Parathyroid adenoma (tissue), 2 donors: ENCODE results near the gene EFCC1.

Experiments
- H2AFZ ChIP-seq: fragments of 300-600 bp; sonication (generic); one replicate; pipeline ENCODE4 v1.7.0; 2017; ENCODE audit warnings: antibody characterized with exemption, mild to moderate bottlenecking
- H3K27ac ChIP-seq: fragments of 300-600 bp; sonication (generic); one replicate; pipeline ENCODE4 v1.7.0; 2017
- H3K27me3 ChIP-seq: fragments of 300-600 bp; sonication (generic); one replicate; pipeline ENCODE4 v1.7.0; 2017; ENCODE audit warnings: low read length; ENCODE audit not compliant: control insufficient read depth, insufficient read depth
- H3K36me3 ChIP-seq: fragments of 300-600 bp; sonication (generic); one replicate; pipeline ENCODE4 v1.7.0; 2017; ENCODE audit warnings: low read length; ENCODE audit not compliant: control insufficient read depth, insufficient read depth
- H3K4me1 ChIP-seq: fragments of 300-600 bp; sonication (generic); one replicate; pipeline ENCODE4 v1.7.0; 2017; ENCODE audit warnings: control low read depth
- H3K4me2 ChIP-seq: fragments of 300-600 bp; sonication (generic); one replicate; pipeline ENCODE4 v1.7.0; 2017; ENCODE audit warnings: low read length
- H3K4me3 ChIP-seq: fragments of 300-600 bp; sonication (generic); one replicate; pipeline ENCODE4 v1.7.0; 2017; ENCODE audit warnings: low read depth, low read length
- H3K79me2 ChIP-seq: fragments of 300-600 bp; sonication (generic); one replicate; pipeline ENCODE4 v1.7.0; 2017; ENCODE audit warnings: control low read depth
- H3K9ac ChIP-seq: fragments of 300-600 bp; sonication (generic); one replicate; pipeline ENCODE4 v1.7.0; 2017; ENCODE audit warnings: mild to moderate bottlenecking
- H3K9me3 ChIP-seq: fragments of 300-600 bp; sonication (generic); one replicate; pipeline ENCODE4 v1.7.0; 2017; ENCODE audit warnings: low read length; ENCODE audit not compliant: control insufficient read depth
- TF ChIP-seq, protein P1 (sequence below): fragments of 300-600 bp; sonication (generic); IDR thresholded peaks from one replicate; pipeline ENCODE4 v1.7.0; 2017; ENCODE audit warnings: antibody characterized with exemption, mild to moderate bottlenecking
- donor health status: primary hyperparathyroidism.

The EFCC1 gene

DNA sequence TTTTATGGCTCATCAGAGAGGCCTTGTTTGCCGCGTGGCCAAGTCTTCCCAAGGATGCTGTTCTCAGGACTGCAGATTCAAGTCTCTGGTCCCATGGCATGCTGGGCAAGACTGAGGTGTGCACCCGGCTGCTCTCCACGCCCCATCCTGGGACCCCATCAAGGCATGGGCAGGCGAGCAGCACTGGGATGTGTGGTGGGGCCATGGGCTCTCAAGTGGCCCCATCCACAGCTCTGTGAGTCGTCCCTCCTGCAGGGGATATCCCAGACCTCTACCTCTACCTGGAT lies 46.4 kb downstream of the EFCC1 start:
- Histone ChIP-seq H3K4me1 (no peaks in the 10 kb centered on the region), H3K27ac (no peak overlapping the region), H3K27me3 (no peaks in the 10 kb centered on the region), H3K4me2 (no peak overlapping the region), H3K79me2 (no peaks in the 10 kb centered on the region), H3K9me3 (no peaks in the 10 kb centered on the region), H3K36me3 (no peaks in the 10 kb centered on the region), H3K9ac (no peak overlapping the region), H3K4me3 (no peak overlapping the region), H2AFZ (no peak overlapping the region)
- TF ChIP-seq, protein P1, sequence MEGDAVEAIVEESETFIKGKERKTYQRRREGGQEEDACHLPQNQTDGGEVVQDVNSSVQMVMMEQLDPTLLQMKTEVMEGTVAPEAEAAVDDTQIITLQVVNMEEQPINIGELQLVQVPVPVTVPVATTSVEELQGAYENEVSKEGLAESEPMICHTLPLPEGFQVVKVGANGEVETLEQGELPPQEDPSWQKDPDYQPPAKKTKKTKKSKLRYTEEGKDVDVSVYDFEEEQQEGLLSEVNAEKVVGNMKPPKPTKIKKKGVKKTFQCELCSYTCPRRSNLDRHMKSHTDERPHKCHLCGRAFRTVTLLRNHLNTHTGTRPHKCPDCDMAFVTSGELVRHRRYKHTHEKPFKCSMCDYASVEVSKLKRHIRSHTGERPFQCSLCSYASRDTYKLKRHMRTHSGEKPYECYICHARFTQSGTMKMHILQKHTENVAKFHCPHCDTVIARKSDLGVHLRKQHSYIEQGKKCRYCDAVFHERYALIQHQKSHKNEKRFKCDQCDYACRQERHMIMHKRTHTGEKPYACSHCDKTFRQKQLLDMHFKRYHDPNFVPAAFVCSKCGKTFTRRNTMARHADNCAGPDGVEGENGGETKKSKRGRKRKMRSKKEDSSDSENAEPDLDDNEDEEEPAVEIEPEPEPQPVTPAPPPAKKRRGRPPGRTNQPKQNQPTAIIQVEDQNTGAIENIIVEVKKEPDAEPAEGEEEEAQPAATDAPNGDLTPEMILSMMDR = no peak

DNA sequence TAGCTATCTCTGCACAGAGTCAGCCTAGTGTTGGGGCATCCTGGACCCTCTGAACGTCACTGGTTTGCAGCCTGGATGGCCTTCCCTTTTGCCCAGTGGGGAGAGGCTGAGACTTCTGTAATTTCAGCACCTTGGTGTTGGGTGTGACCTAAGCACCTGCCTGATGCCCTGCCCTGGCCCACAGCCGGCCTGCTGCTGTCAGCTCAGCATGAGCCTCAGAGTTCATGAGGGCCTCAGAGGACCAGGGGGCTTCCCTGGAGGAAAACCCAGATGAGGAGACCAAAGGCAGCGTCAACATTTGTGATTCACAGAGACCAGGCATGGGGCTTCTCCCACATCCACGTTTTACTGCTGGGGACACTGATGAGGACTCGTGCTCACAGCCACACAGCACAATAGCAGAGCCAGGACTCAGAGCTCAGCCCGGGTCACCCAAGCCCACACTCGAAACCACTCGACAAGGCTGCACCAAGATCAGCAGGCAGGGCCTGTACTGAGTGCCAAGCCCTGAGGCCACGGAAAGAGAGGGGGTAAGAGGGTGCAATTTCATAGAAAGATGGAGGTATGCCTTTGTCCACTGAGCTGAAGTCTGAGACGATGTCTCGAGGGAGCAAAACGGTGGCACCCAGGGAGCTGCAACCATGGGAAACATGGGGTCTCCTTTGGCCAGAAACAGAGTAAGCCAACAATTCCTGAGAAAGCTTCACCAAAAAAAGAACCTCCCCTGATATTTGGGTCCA lies 49.6 kb downstream of the EFCC1 start:
- H3K27ac ChIP-seq = no peak overlapping the region
- no peak overlapping the region for H3K4me2 ChIP-seq
- H3K4me1 ChIP-seq = peaks cover 2% of the 10 kb centered on the region
- no peaks in the 10 kb centered on the region for H3K36me3 ChIP-seq
- no peak overlapping the region for H3K4me3 ChIP-seq
- no peaks in the 10 kb centered on the region for H3K9me3 ChIP-seq
- no peaks in the 10 kb centered on the region for H3K27me3 ChIP-seq
- TF ChIP-seq, protein P1 = no peak
- no peak overlapping the region for H2AFZ ChIP-seq
- H3K9ac ChIP-seq = no peak overlapping the region
- H3K79me2 ChIP-seq = no peaks in the 10 kb centered on the region

DNA sequence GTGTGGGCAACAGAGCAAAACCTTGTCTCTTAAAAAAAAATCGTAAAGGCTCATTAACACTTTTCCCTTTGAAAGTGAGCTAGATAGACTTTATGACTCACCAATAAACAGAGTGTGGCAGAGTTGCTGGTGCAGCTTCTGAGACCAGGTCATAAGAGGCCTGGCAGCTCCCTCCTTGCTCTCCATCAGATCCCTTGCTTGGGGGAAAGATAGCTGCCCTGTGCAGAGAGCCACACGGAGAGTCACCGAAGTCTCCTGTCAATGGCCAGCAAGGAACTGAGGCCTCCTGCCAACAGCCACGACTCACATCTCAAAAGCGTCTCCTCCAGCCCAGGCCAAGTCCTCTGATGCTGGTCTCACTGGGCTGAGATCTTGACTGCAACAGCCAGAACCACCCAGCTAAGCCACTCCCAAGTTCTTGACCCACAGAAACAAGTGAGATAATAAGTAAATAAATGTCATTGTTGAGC lies 50.8 kb downstream of the EFCC1 start:
- Histone ChIP-seq H3K27me3 (no peaks in the 10 kb centered on the region), H3K79me2 (no peaks in the 10 kb centered on the region), H3K4me3 (no peak overlapping the region), H2AFZ (no peak overlapping the region), H3K4me2 (no peak overlapping the region), H3K36me3 (no peaks in the 10 kb centered on the region), H3K9me3 (no peaks in the 10 kb centered on the region), H3K4me1 (peaks cover 2% of the 10 kb centered on the region), H3K27ac (no peak overlapping the region), H3K9ac (no peak overlapping the region)
- TF ChIP-seq, protein P1 = no peak

DNA sequence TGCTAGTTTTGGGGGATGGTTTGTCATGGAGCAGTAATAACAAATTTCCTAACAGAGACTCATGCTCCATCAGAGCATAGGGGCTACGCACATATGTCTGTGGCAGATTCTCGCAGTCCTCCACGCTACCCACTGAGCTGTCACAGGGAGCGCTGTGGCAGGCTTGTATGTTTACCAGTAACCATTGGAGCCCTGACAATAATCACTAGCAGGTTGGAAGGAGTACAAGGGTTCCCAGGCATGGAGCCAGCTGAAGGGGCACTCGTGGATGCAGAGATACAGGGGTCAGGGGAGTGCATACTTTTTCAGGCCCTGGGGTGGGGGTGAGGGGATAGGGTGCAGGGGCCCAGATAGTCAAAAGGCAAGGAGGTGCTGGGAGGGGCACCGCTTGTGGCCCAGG lies 51.6 kb downstream of the EFCC1 start:
- TF ChIP-seq, protein P1 = no peak
- Histone ChIP-seq H3K79me2 (no peaks in the 10 kb centered on the region), H3K27me3 (no peaks in the 10 kb centered on the region), H3K9ac (no peak overlapping the region), H3K4me2 (no peak overlapping the region), H3K36me3 (no peaks in the 10 kb centered on the region), H3K9me3 (no peaks in the 10 kb centered on the region), H3K4me1 (peaks cover 2% of the 10 kb centered on the region), H3K4me3 (no peak overlapping the region), H2AFZ (no peak overlapping the region), H3K27ac (no peak overlapping the region)

DNA sequence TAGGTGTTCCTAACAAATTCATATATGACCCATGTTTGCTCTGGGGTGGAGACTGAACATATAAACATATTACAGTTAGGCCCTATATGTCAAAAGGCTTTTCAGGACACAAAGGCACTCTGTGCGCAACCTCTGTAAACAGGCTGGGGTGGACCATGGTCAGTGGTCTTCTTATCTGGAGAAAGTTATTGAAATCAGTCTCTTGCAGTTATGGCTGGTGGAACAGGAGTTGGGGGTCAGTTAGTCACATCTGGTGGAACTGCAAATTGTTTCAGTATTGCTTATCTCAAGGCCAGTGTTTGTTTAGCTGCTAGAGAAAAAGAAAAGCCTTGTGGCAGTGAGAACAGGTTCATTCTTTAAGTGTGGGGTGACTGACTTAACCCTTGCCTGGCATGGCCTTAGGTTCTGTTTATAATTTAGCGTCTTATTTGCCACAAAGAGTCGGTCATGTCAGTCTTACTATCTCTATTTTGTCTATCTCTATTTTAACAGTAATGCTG lies 53.6 kb downstream of the EFCC1 start:
- H3K4me2 ChIP-seq = no peak overlapping the region
- no peak overlapping the region for H3K27ac ChIP-seq
- no peak overlapping the region for H3K9ac ChIP-seq
- H3K9me3 ChIP-seq = no peaks in the 10 kb centered on the region
- TF ChIP-seq, protein P1 = no peak
- H3K4me3 ChIP-seq = no peak overlapping the region
- H3K4me1 ChIP-seq = peaks cover 11% of the 10 kb centered on the region
- no peaks in the 10 kb centered on the region for H3K36me3 ChIP-seq
- H2AFZ ChIP-seq = no peak overlapping the region
- H3K27me3 ChIP-seq = no peaks in the 10 kb centered on the region
- H3K79me2 ChIP-seq = no peaks in the 10 kb centered on the region
